ENCODE results near the gene KRT76. TPM values are rescaled to one million over a fixed set of nuclear protein-coding genes. Genes with fewer than 3 reads are reported as not detected.

KRT76 gene
- total RNA-seq, 1 experiment from 2014 or later: not detected

GRCh38 chr12:52720365-52720886 lies 56.7 kb downstream of the KRT76 start:
- Mint-ChIP-seq H3K9me3 (ENCODE audit: unreplicated experiment) (no peaks in the 10 kb centered on the region), H3K4me3 (ENCODE audit: unreplicated experiment) (no peak overlapping the region), H3K4me1 (ENCODE audit: low read depth, unreplicated experiment) (no peaks in the 10 kb centered on the region), H3K27ac (ENCODE audit: unreplicated experiment) (no peak overlapping the region), H3K27me3 (ENCODE audit: insufficient read depth, unreplicated experiment) (peaks cover 2% of the 10 kb centered on the region), H3K36me3 (ENCODE audit: insufficient read depth, unreplicated experiment) (no peaks in the 10 kb centered on the region)
- Histone ChIP-seq H3K36me3 (ENCODE audit: control insufficient read depth, insufficient read depth, low read length) (no peaks in the 10 kb centered on the region), H3K27me3 (replicated peaks; ENCODE audit: control insufficient read depth, insufficient read depth, low read length) (no peaks in the 10 kb centered on the region), H3K9me3 (no peaks in the 10 kb centered on the region), H3K4me3 (ENCODE audit: low read depth, low read length) (no peak overlapping the region), H3K4me1 (no peaks in the 10 kb centered on the region)
- no peak for DNase-seq
- BruUV-seq (replicated peaks): no TSS peak
- no peak for TF ChIP-seq CTCF (IDR thresholded peaks at IDR 0.05; ENCODE audit: insufficient read depth in 1 of 2, low read depth in 1 of 2, low read length in 1 of 2, severe bottlenecking in 1 of 2, unreplicated experiment in 1 of 2)
- intact Hi-C loops (cut with micrococcal nuclease; ENCODE audit: unreplicated experiment): no loop called here
- ChIA-PET CTCF (no interaction called here), POLR2A (no interaction called here)

Other genes starting within 250 kb of the KRT76 start
- gene KRT71, start 224.2 kb downstream of the KRT76 start, total RNA-seq (2022): 1.2 and 1.5 TPM in 2 replicates
- not detected in 2 replicates for gene KRT74, start 203.5 kb downstream of the KRT76 start, total RNA-seq (2022)
- gene KRT72, start 175.9 kb downstream of the KRT76 start, total RNA-seq (2022): not detected in 2 replicates
- not detected in 2 replicates for gene KRT73, start 158.8 kb downstream of the KRT76 start, total RNA-seq (2022)
- not detected in 2 replicates for gene KRT2, start 125.1 kb downstream of the KRT76 start, total RNA-seq (2022)
- 0.20 TPM in 1 of 2 replicates, not detected in the other for gene KRT1, start 96.9 kb downstream of the KRT76 start, total RNA-seq (2022)
- not detected in 2 replicates for gene KRT77, start 73.8 kb downstream of the KRT76 start, total RNA-seq (2022)
- gene KRT3, start 18.8 kb upstream of the KRT76 start, total RNA-seq (2022): not detected in 2 replicates
- 3.4 and 5.2 TPM in 2 replicates for gene KRT4, start 36.8 kb upstream of the KRT76 start, total RNA-seq (2022)
- gene KRT79, start 57.0 kb upstream of the KRT76 start, total RNA-seq (2022): not detected in 2 replicates
- gene KRT78, start 71.6 kb upstream of the KRT76 start, total RNA-seq (2022): not detected in 2 replicates
- 3,707 and 3,725 TPM in 2 replicates for gene KRT8, start 127.7 kb upstream of the KRT76 start, total RNA-seq (2022)
- gene KRT18, start 171.8 kb upstream of the KRT76 start, total RNA-seq (2022): 2,564 and 2,674 TPM in 2 replicates
- 445 and 452 TPM in 2 replicates for gene EIF4B, start 229.1 kb upstream of the KRT76 start, total RNA-seq (2022)

All from Caco-2 (cell line).